GM18951 (cell line): ENCODE results near the gene EVC.

Experiments
- POLR2A ChIP-seq: IDR thresholded peaks from 4 replicates; pipeline ENCODE4 v1.6.1; 2011; ENCODE audit warnings: mild to moderate bottlenecking; ENCODE audit not compliant: insufficient read length, insufficient read depth; ENCODE audit errors: extremely low read depth
- in situ Hi-C: fragments of 300-500 bp; cut with MboI; formaldehyde crosslinking; loops from one replicate; pipeline ENCODE4 v1.12.0; 2022; ENCODE audit warnings: low sequenced_read_pairs, mixed read lengths, inconsistent platforms; ENCODE audit not compliant: unreplicated experiment

Gene EVC

GRCh38 chr4:5751666-5752375 is 40.8 kb downstream of the EVC start:
- in situ Hi-C loops = no loop called here
- TF ChIP-seq POLR2A = no peak

- TF ChIP-seq POLR2A = no peak
- in situ Hi-C loops = no loop called here
Observed at GRCh38 chr4:5752376-5753184, 41.6 kb downstream of the EVC start.

- in situ Hi-C loops = no loop called here
- TF ChIP-seq POLR2A = no peak
Observed at GRCh38 chr4:5753366-5753765, 42.4 kb downstream of the EVC start.

- no peak for TF ChIP-seq POLR2A
- in situ Hi-C loops = no loop called here
Observed at GRCh38 chr4:5753766-5754528, 42.9 kb downstream of the EVC start.

DNA sequence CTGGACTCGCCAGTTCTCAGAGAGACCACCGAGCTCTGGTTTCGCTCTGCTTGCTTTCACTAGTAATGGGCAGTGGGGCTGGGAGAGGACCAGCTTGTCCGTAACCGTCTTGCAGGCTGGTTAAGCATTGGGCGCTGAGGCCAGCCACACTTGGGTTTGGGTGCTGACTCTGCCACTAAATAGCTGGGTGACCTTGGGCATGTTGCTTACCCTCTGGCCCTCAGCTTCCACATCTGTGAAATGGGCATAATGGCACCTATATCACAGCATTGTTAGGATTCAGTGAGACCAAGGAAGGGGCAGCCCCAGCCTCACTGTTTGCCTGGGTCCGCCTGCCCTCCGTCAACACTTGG is 43.5 kb downstream of the EVC start:
- in situ Hi-C loops = no loop called here
- TF ChIP-seq POLR2A = no peak

DNA sequence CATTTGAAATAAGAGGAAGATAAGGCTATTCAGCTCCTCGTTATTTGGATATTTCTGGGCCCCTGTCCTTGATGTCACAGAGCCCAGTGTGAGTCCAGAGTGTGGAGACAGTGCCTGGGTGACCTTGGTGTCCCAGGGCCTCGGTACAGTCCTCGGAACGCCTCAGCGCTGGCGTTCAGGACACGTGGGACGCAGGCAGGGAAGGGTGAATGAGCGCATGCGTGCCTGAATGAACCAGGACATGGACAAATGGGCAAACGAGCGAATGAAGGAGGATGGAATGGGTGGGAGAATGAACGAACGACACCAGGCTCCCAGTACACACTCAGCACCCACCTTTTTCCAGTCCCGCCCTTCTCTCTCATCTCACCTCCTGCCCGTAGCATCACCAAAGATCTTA is 44.2 kb downstream of the EVC start:
- in situ Hi-C loops = no loop called here
- TF ChIP-seq POLR2A = no peak

GRCh38 chr4:5755679-5756078 is 44.7 kb downstream of the EVC start:
- no peak for TF ChIP-seq POLR2A
- in situ Hi-C loops = no loop called here

- in situ Hi-C loops = no loop called here
Observed at GRCh38 chr4:5756271-5756670, 45.3 kb downstream of the EVC start.

GRCh38 chr4:5757091-5757490 is 46.1 kb downstream of the EVC start:
- no peak for TF ChIP-seq POLR2A
- in situ Hi-C loops = no loop called here

More at GRCh38 chr4:5756271-5756670, 45.3 kb downstream of the EVC start:
- TF ChIP-seq POLR2A = no peak

- TF ChIP-seq POLR2A = no peak
- in situ Hi-C loops = no loop called here
Observed at GRCh38 chr4:5757536-5757935, 46.5 kb downstream of the EVC start.

- in situ Hi-C loops = no loop called here
- TF ChIP-seq POLR2A = no peak
Observed at GRCh38 chr4:5757954-5758353, 47.0 kb downstream of the EVC start.

GRCh38 chr4:5758741-5759140 is 47.7 kb downstream of the EVC start:
- TF ChIP-seq POLR2A = no peak

DNA sequence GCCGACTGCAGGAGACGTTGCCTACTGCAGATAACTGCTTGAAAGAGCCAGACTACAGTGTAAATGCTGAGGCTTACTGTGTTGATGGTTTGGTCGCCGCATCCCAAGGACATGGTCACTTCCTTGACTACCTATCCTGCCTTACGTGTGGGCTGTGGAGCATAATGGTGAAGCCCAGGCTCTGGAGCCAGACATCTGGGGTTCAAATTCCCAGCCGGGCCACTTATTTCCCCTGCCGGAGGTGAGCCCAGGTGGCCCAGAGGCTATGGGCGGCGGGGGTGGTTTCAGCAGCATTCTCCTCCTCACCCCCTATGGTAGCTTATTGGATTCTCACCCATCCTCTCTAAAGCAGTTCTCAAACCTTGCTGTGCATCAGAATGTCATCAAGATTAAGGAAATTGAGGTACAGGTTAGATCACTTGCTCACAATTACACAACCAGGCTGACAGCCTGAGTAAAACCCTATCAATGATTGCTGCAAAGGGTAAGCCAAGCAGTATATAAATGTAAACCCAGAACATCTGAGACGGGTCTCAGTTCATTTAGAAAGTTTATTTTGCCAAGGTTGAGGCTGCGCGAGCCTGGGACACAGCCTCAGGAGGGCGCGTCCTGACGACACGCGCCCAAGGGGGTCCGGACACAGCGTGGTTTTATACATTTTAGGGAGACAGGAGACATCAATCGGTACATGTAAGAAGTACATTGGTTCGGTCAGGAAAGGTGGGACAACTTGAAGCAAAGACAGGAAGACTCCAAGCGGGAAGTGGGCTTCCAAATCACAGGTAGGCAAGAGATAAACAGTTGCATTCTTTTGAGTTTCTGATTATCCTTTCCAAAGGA is 48.5 kb downstream of the EVC start:
- no peak for TF ChIP-seq POLR2A
- in situ Hi-C loops = no loop called here

More at GRCh38 chr4:5758741-5759140, 47.7 kb downstream of the EVC start:
- in situ Hi-C loops = no loop called here
